Right cardiac atrium (tissue), 5 donors: ENCODE measurements around the gene TMC4. TPM values are rescaled to one million over a fixed set of nuclear protein-coding genes. Genes with fewer than 3 reads are reported as not detected.
"Not testable (repeated sequence)": the region's sequence is repeated elsewhere in the genome, so short reads cannot be mapped to it uniquely, and the experiment has no call there.

ENCODE experiments used
- ATAC-seq, 2 donors: fragments of 200-7000 bp; cut with Tn5 transposase; one replicate each; pipeline versions ENCODE4 v1.8.0 to v1.9.1; 2020; ENCODE audit warnings: moderate library complexity in 2 of 2, mild to moderate bottlenecking in 1 of 2
- DNase-seq, 3 donors: peaks; one replicate each; pipeline ENCODE4 v3.0.0-alpha.2; 2020
- H3K27ac ChIP-seq: one replicate; pipeline ENCODE4 v1.5.1; 2013; ENCODE audit warnings: mild to moderate bottlenecking, low read length, control low read depth, moderate library complexity
- H3K27me3 ChIP-seq: one replicate; pipeline ENCODE4 v1.6.1; 2013; ENCODE audit not compliant: control insufficient read depth, insufficient read depth
- H3K4me1 ChIP-seq: one replicate; pipeline ENCODE4 v1.6.1; 2013; ENCODE audit warnings: low read length; ENCODE audit not compliant: control insufficient read depth, insufficient read depth
- H3K4me3 ChIP-seq: one replicate; pipeline ENCODE4 v1.5.1; 2013; ENCODE audit warnings: low read length, control low read depth
- H3K9me3 ChIP-seq: one replicate; pipeline ENCODE4 v1.6.1; 2013; ENCODE audit warnings: low read length; ENCODE audit not compliant: control insufficient read depth
- WGBS: extraction: QIAGEN DNeasy Blood & Tissue Kit; methylation state at CpG from one replicate; pipeline ENCODE4 v1.1.7; 2013; 5-methylcytosine and 5-hydroxymethylcytosine counted together
- intact Hi-C, 4 donors: fragments of 100-400 bp; cut with DNase I; formaldehyde crosslinking; loops; one replicate each; pipeline versions ENCODE4 v1.11.0 to v1.14.0; 2022 to 2023
- polyA plus RNA-seq: library from polyadenylated mRNA; stranded (reverse); fragments of 200-250 nt; gene quantifications from one replicate; pipeline ENCODE4 v1.2.3, GENCODE V29; 2013
- total RNA-seq, 4 donors: library from RNA; stranded (reverse); fragmentation: NEBNext Ultra II Directional; extraction: Animal tissue kit (Norgen Biotek cat#: 25700); gene quantifications; one replicate each; pipeline ENCODE4 v1.2.1, GENCODE V29; 2021
- donor health status: healthy with polysubstance abuse.
- donor health status: DM: no; HTN: yes; CAD: no.
- donor health status: DM: no; HTN: no; CAD: no.
- donor health status: DM: no; HTN: yes; CAD: no; lungs with severe emphysema.
- donor health status: DM: yes; HTN: yes; CAD: no.

The TMC4 gene
- total and polyA plus RNA-seq, 5 donors: 1.0 to 3.8 (median 2.3) TPM

DNA sequence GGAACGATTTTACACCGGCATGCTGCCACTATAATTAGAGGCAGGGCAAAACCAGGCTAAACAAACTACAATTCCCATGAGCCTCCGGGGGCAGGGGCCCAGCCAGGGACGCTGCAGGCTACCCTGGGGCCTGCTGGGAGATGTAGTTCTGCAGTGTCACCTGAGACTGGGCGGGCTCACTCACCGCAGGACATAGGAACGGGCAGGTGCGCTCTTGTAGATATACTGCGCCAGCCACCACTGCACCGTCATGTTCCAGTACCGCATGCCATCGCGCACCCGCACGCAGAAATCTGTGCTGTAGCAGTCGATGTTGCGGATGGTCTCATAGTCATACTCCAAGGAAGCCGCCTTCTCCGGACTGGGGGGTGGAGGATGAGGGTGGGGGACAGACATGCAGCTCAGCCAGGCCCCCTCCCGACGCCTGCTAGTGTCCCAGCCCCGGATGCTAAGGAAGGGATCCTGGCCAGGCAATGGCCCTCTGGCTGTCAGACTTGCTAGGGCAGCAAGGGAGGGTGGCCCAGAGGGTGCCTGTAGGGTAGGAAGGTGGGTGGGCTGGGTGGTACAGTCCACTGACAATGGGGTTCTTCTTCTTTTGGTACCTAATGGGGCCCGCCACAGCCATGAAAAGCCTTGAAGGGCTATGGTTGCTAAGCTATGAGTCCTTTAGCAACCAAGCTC is 5.8 kb upstream of the TMC4 start:
- WGBS: 74% methylated on average over 23 of the region's 23 CpGs
- Histone ChIP-seq H3K9me3 (no peaks in the 10 kb centered on the region), H3K4me1 (no peaks in the 10 kb centered on the region), H3K27me3 (no peaks in the 10 kb centered on the region), H3K4me3 (no peak overlapping the region), H3K27ac (no peak overlapping the region)
- DNase-seq: peak in 1 of 3 donors; percentile 66
- ATAC-seq: peak; percentile 70 to 75
- intact Hi-C loops: no loop called here

- WGBS: 64% methylated on average over 25 of the region's 25 CpGs
- intact Hi-C loops: loop anchor here in 1 of 4 donors (5.0 kb wide), 1 partner anchor 58 kb away; no protein-coding TSS in a partner anchor
- no peak overlapping the region for H3K27ac ChIP-seq
- H3K9me3 ChIP-seq: no peaks in the 10 kb centered on the region
- DNase-seq (peak in 1 of 3 donors; percentile 32), ATAC-seq (peak in 1 of 2 donors; percentile 19)
- H3K4me3 ChIP-seq: no peak overlapping the region
- no peaks in the 10 kb centered on the region for H3K4me1 ChIP-seq
- no peaks in the 10 kb centered on the region for H3K27me3 ChIP-seq
Measured at GRCh38 chr19:54173951-54174834, 1.2 kb upstream of the TMC4 start.

DNA sequence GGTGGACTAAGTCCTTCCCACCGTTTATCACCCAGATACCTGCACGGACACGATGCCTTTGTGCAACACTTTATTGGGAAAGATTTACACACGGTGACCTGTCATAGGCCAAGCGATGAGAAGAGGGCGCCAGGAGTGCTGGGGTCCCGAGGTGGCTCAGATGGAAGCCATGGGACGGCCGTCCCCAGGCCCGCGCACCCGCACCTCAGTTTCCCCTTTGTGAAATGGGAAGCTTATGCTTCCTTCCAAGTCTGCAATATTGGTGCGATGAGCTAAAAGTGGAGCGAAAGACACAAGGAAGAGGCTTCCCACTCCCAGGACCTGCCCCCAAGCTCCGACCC is 369 bp upstream of the TMC4 start:
- H3K4me3 ChIP-seq: no peak overlapping the region
- H3K27me3 ChIP-seq: no peaks in the 10 kb centered on the region
- ATAC-seq: no peak
- no peaks in the 10 kb centered on the region for H3K4me1 ChIP-seq
- WGBS: 34% methylated on average over 15 of the region's 15 CpGs
- no peak overlapping the region for H3K27ac ChIP-seq
- intact Hi-C loops: loop anchor here in 1 of 4 donors (5.0 kb wide), 1 partner anchor 59 kb away; no protein-coding TSS in a partner anchor
- no peaks in the 10 kb centered on the region for H3K9me3 ChIP-seq
- peak in 1 of 3 donors; percentile 4 for DNase-seq

- peak; percentile 8 to 9 for ATAC-seq
- H3K4me1 ChIP-seq, H3K27me3 ChIP-seq, H3K4me3 ChIP-seq, H3K9me3 ChIP-seq, H3K27ac ChIP-seq: not testable (repeated sequence)
- intact Hi-C loops: loop anchor here in 2 of 4 donors (2.0 to 5.0 kb wide), 2 partner anchors 60 to 61 kb away; no protein-coding TSS in a partner anchor
- peak in 2 of 3 donors; percentile 47 to 57 for DNase-seq
- WGBS: 71% methylated on average over 19 of the region's 23 CpGs
Measured at GRCh38 chr19:54171736-54172431, 1.1 kb downstream of the TMC4 start.

- intact Hi-C loops: loop anchor here in 2 of 4 donors (5.0 to 10.0 kb wide), 2 partner anchors 63 to 66 kb away; no protein-coding TSS in a partner anchor
Measured at GRCh38 chr19:54169149-54169740, 3.7 kb downstream of the TMC4 start.

DNA sequence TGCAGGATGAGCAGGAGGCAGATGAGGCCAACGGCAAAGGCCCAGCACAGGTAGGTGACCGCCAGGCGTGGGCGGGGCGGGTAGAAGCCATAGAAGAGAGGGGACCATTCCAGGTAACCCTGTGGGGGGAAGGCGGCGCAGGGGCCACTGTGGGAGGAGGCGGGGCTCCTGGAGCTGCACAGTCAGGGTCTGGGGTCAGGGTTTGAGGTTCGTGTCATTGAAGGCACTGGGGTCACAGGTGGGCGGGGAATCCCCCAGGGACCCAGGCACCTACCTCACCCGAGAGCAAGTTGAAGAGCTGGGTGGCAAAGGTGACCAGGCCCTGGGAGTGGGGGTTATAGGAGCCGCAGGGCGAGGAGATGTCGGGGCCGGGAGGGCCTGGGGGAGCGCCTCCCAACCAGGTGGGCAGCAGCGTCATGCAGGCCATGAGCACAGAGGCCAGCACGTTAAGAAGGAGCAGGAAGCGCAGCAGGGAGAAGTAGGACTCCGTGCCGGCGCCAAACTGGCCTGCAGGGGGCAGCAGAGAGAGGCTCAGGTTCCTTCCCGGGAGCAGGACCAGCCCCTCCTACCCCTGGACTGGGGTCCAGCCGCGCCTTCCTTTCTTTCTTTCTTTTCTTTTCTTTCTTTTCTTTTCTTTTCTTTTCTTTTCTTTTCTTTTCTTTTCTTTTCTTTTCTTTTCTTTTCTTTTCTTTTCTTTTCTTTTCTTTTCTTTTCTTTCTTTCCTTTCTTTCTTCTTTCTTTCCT is 4.6 kb downstream of the TMC4 start:
- H3K27me3 ChIP-seq: no peaks in the 10 kb centered on the region
- no peak overlapping the region for H3K27ac ChIP-seq
- no peaks in the 10 kb centered on the region for H3K9me3 ChIP-seq
- H3K4me1 ChIP-seq: no peaks in the 10 kb centered on the region
- WGBS: 25% methylated on average over 25 of the region's 25 CpGs
- peak; percentile 82 to 88 for ATAC-seq
- peak; percentile 92 to 98 (median 98) for DNase-seq
- intact Hi-C loops: loop anchor here in 2 of 4 donors (5.0 to 10.0 kb wide), 2 partner anchors 64 to 66 kb away; no protein-coding TSS in a partner anchor
- no peak overlapping the region for H3K4me3 ChIP-seq

More at GRCh38 chr19:54169149-54169740, 3.7 kb downstream of the TMC4 start:
- no peaks in the 10 kb centered on the region for H3K9me3 ChIP-seq
- ATAC-seq (no peak), DNase-seq (peak in 2 of 3 donors; percentile 50 to 57)
- no peak overlapping the region for H3K27ac ChIP-seq
- H3K27me3 ChIP-seq: no peaks in the 10 kb centered on the region
- no peaks in the 10 kb centered on the region for H3K4me1 ChIP-seq
- 88% methylated on average over 21 of the region's 21 CpGs for WGBS
- no peak overlapping the region for H3K4me3 ChIP-seq

- H3K27ac ChIP-seq: no peak overlapping the region
- ATAC-seq: no peak
- peak in 1 of 3 donors; percentile 38 for DNase-seq
- no peaks in the 10 kb centered on the region for H3K9me3 ChIP-seq
- 90% methylated on average over 25 of the region's 25 CpGs for WGBS
- intact Hi-C loops: loop anchor here in 2 of 4 donors (5.0 to 10.0 kb wide), 2 partner anchors 67 to 70 kb away; no protein-coding TSS in a partner anchor
- no peak overlapping the region for H3K4me3 ChIP-seq
- no peaks in the 10 kb centered on the region for H3K27me3 ChIP-seq
- H3K4me1 ChIP-seq: no peaks in the 10 kb centered on the region
Measured at GRCh38 chr19:54165222-54165621, 7.7 kb downstream of the TMC4 start.

DNA sequence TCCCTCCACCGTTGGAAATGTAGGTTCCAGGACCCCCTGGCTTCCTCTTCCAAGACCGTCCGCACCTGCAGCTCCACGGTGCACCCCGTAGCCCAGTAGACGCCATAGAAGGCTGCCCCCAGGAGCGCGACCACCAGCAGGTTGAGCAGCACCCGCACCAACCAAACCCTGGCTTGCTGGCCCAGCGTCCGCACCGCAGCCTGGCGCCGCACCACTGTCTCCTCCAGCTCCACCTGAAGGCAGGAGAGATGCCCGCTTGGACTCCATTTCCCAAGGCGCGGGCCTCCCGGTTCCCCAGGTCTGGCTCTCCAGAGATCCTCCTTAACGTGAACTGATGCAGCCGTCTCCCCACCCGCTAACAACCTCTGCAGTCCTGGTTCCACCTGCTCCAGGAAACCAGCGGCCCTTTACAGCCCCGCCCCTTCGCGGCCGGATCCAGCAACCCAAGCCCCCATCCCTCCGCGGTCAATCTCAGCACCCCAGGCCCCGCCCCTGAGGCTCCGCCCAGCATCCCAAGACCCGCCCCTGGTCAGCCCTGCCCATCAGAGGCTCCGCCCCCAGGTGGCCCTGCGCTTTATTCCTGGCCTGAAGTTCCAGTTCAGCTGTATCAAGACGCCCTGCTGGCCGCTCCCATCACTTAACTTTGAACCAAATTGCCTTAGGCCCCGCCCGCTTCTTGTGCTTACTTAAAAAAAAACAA is 8.4 kb downstream of the TMC4 start:
- H3K27ac ChIP-seq: no peak overlapping the region
- H3K9me3 ChIP-seq: no peaks in the 10 kb centered on the region
- H3K4me1 ChIP-seq: no peaks in the 10 kb centered on the region
- ATAC-seq: no peak
- no peaks in the 10 kb centered on the region for H3K27me3 ChIP-seq
- no peak overlapping the region for H3K4me3 ChIP-seq
- DNase-seq: peak in 2 of 3 donors; percentile 76 to 94
- 7% methylated on average over 37 of the region's 37 CpGs for WGBS
- intact Hi-C loops: loop anchor here in 2 of 4 donors (5.0 to 10.0 kb wide), 2 partner anchors 68 to 70 kb away; no protein-coding TSS in a partner anchor

- WGBS: 74% methylated on average over 14 of the region's 14 CpGs
- intact Hi-C loops: loop anchor here in 1 of 4 donors (10.0 kb wide), 1 partner anchor 72 kb away; no protein-coding TSS in a partner anchor
- H3K27me3 ChIP-seq: no peaks in the 10 kb centered on the region
- H3K9me3 ChIP-seq: no peaks in the 10 kb centered on the region
- peak overlapping the region; percentile 31 for H3K4me3 ChIP-seq
- no peak overlapping the region for H3K27ac ChIP-seq
- peaks cover 8% of the 10 kb centered on the region for H3K4me1 ChIP-seq
- ATAC-seq: no peak
- peak in 1 of 3 donors; percentile 38 for DNase-seq
Measured at GRCh38 chr19:54162884-54163283, 10.1 kb downstream of the TMC4 start.
